ENCODE data around the gene TOR2A.

Gene TOR2A

DNA sequence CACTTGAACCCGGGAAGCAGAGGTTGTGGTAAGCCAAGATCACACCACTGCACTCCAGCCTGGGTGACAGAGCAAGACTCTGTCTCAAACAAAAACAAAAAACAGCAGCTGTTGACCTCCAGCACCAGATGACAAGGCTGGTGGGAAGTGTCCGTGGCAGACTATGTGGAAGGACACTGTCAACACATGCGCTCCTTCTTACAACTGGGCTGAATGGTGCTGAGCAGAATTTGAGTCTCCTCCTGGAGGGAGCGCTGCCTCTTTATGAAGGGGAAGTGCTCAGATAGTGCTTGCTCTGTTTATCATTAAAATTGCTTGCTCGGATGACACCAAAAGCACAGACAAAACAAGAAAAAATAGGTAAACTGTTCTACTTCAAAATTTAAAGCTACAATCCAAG lies 37.5 kb downstream of the TOR2A start:
- Histone ChIP-seq H3F3A (ENCODE audit: low read depth) (no peaks in the 10 kb centered on the region), H3K4me3 (ENCODE audit: low read length, poor library complexity, severe bottlenecking) (no peak overlapping the region), H3K9ac (ENCODE audit: low read depth, low read length, poor library complexity, severe bottlenecking) (no peak overlapping the region), H3K9me2 (replicated peaks; ENCODE audit: low read depth, low read length) (no peaks in the 10 kb centered on the region), H3K36me3 (ENCODE audit: insufficient read depth, low read length) (no peaks in the 10 kb centered on the region), H3K4me1 (ENCODE audit: insufficient read depth, low read length, poor library complexity, severe bottlenecking) (no peaks in the 10 kb centered on the region), H3K27me3 (ENCODE audit: insufficient read depth, low read length, poor library complexity, severe bottlenecking) (no peaks in the 10 kb centered on the region), H3K79me2 (ENCODE audit: insufficient read depth, low read length) (no peaks in the 10 kb centered on the region), H2AFZ (ENCODE audit: low read length) (no peak overlapping the region), H3K4me2 (ENCODE audit: low read depth, low read length, poor library complexity, severe bottlenecking) (no peak overlapping the region), H3K9me3 (ENCODE audit: insufficient read depth, low read depth, low read length) (no peaks in the 10 kb centered on the region), H4K20me1 (ENCODE audit: insufficient read depth, low read length, poor library complexity, severe bottlenecking) (no peaks in the 10 kb centered on the region)
- TF ChIP-seq EZH2phosphoT487 (IDR thresholded peaks at IDR 0.05; ENCODE audit: borderline replicate concordance): no peak
- TF ChIP-seq, protein P1, sequence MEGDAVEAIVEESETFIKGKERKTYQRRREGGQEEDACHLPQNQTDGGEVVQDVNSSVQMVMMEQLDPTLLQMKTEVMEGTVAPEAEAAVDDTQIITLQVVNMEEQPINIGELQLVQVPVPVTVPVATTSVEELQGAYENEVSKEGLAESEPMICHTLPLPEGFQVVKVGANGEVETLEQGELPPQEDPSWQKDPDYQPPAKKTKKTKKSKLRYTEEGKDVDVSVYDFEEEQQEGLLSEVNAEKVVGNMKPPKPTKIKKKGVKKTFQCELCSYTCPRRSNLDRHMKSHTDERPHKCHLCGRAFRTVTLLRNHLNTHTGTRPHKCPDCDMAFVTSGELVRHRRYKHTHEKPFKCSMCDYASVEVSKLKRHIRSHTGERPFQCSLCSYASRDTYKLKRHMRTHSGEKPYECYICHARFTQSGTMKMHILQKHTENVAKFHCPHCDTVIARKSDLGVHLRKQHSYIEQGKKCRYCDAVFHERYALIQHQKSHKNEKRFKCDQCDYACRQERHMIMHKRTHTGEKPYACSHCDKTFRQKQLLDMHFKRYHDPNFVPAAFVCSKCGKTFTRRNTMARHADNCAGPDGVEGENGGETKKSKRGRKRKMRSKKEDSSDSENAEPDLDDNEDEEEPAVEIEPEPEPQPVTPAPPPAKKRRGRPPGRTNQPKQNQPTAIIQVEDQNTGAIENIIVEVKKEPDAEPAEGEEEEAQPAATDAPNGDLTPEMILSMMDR (conservative IDR thresholded peaks at IDR 0.05; ENCODE audit: low read length): no peak

- Histone ChIP-seq H3K79me2 (ENCODE audit: insufficient read depth, low read length) (no peaks in the 10 kb centered on the region), H3K27me3 (ENCODE audit: insufficient read depth, low read length, poor library complexity, severe bottlenecking) (no peaks in the 10 kb centered on the region), H2AFZ (ENCODE audit: low read length) (no peak overlapping the region), H4K20me1 (ENCODE audit: insufficient read depth, low read length, poor library complexity, severe bottlenecking) (no peaks in the 10 kb centered on the region), H3K4me3 (ENCODE audit: low read length, poor library complexity, severe bottlenecking) (no peak overlapping the region), H3K36me3 (ENCODE audit: insufficient read depth, low read length) (peaks cover 13% of the 10 kb centered on the region; the same call in 1 of the 2 replicates), H3K9ac (ENCODE audit: low read depth, low read length, poor library complexity, severe bottlenecking) (no peak overlapping the region), H3F3A (ENCODE audit: low read depth) (no peaks in the 10 kb centered on the region), H3K9me3 (ENCODE audit: insufficient read depth, low read depth, low read length) (no peaks in the 10 kb centered on the region), H3K9me2 (replicated peaks; ENCODE audit: low read depth, low read length) (no peaks in the 10 kb centered on the region), H3K4me1 (ENCODE audit: insufficient read depth, low read length, poor library complexity, severe bottlenecking) (no peaks in the 10 kb centered on the region), H3K4me2 (ENCODE audit: low read depth, low read length, poor library complexity, severe bottlenecking) (no peak overlapping the region)
- TF ChIP-seq EZH2phosphoT487 (IDR thresholded peaks at IDR 0.05; ENCODE audit: borderline replicate concordance): no peak
- TF ChIP-seq, protein P1 (conservative IDR thresholded peaks at IDR 0.05; ENCODE audit: low read length): no peak
Observed at GRCh38 chr9:127694890-127695720, 40.0 kb downstream of the TOR2A start.

- Histone ChIP-seq H3K4me1 (ENCODE audit: insufficient read depth, low read length, poor library complexity, severe bottlenecking) (no peaks in the 10 kb centered on the region), H4K20me1 (ENCODE audit: insufficient read depth, low read length, poor library complexity, severe bottlenecking) (no peaks in the 10 kb centered on the region), H3K4me2 (ENCODE audit: low read depth, low read length, poor library complexity, severe bottlenecking) (no peak overlapping the region), H3K9me2 (replicated peaks; ENCODE audit: low read depth, low read length) (no peaks in the 10 kb centered on the region), H3K9me3 (ENCODE audit: insufficient read depth, low read depth, low read length) (no peaks in the 10 kb centered on the region), H3K79me2 (ENCODE audit: insufficient read depth, low read length) (no peaks in the 10 kb centered on the region), H3K4me3 (ENCODE audit: low read length, poor library complexity, severe bottlenecking) (no peak overlapping the region), H3F3A (ENCODE audit: low read depth) (no peaks in the 10 kb centered on the region), H3K36me3 (ENCODE audit: insufficient read depth, low read length) (peaks cover 17% of the 10 kb centered on the region; the same call in 1 of the 2 replicates), H3K9ac (ENCODE audit: low read depth, low read length, poor library complexity, severe bottlenecking) (no peak overlapping the region), H2AFZ (ENCODE audit: low read length) (no peak overlapping the region), H3K27me3 (ENCODE audit: insufficient read depth, low read length, poor library complexity, severe bottlenecking) (no peaks in the 10 kb centered on the region)
- TF ChIP-seq, protein P1 (conservative IDR thresholded peaks at IDR 0.05; ENCODE audit: low read length): no peak
- TF ChIP-seq EZH2phosphoT487 (IDR thresholded peaks at IDR 0.05; ENCODE audit: borderline replicate concordance): no peak
Observed at GRCh38 chr9:127693697-127694096, 41.4 kb downstream of the TOR2A start.

Data from Loucy (cell line).